GM18870 (cell line): Measurements from ENCODE around the gene BAZ2B.

Experiments
- ATAC-seq: cut with Tn5 transposase; IDR thresholded peaks from one replicate; pipeline ENCODE4 v1.9.1; 2021; ENCODE audit warnings: moderate library complexity; ENCODE audit not compliant: unreplicated experiment

Gene BAZ2B

GRCh38 chr2:159615367-159616285, 722 bp downstream of the BAZ2B start:
- peak; percentile 34 for ATAC-seq

- no peak for ATAC-seq
Measured at GRCh38 chr2:159614534-159615366, 1.6 kb downstream of the BAZ2B start.

- ATAC-seq, result no peak
Measured at GRCh38 chr2:159613651-159614285, 2.6 kb downstream of the BAZ2B start.

GRCh38 chr2:159613091-159613490, 3.3 kb downstream of the BAZ2B start:
- ATAC-seq, result no peak

GRCh38 chr2:159612255-159612901, 4.0 kb downstream of the BAZ2B start:
- ATAC-seq, result no peak

- ATAC-seq, result no peak
Measured at GRCh38 chr2:159609811-159610549, 6.4 kb downstream of the BAZ2B start.

- no peak for ATAC-seq
Measured at GRCh38 chr2:159608723-159609308, 7.5 kb downstream of the BAZ2B start.

- no peak for ATAC-seq
Measured at GRCh38 chr2:159608108-159608507, 8.2 kb downstream of the BAZ2B start.

GRCh38 chr2:159606287-159606686, 10.1 kb downstream of the BAZ2B start:
- no peak for ATAC-seq

GRCh38 chr2:159605441-159606178, 10.7 kb downstream of the BAZ2B start:
- no peak for ATAC-seq

GRCh38 chr2:159604159-159604558, 12.2 kb downstream of the BAZ2B start:
- ATAC-seq, result no peak

- ATAC-seq, result no peak
Measured at GRCh38 chr2:159600752-159601151, 15.6 kb downstream of the BAZ2B start.

GRCh38 chr2:159595410-159596046, 20.8 kb downstream of the BAZ2B start:
- ATAC-seq, result no peak

GRCh38 chr2:159592441-159592840, 23.9 kb downstream of the BAZ2B start:
- ATAC-seq, result no peak

- ATAC-seq, result no peak
Measured at GRCh38 chr2:159591221-159591620, 25.1 kb downstream of the BAZ2B start.

GRCh38 chr2:159589286-159589685, 27.1 kb downstream of the BAZ2B start:
- no peak for ATAC-seq

GRCh38 chr2:159586034-159586433, 30.3 kb downstream of the BAZ2B start:
- no peak for ATAC-seq

- ATAC-seq, result no peak
Measured at GRCh38 chr2:159585622-159586021, 30.7 kb downstream of the BAZ2B start.

- ATAC-seq, result no peak
Measured at GRCh38 chr2:159584796-159585195, 31.6 kb downstream of the BAZ2B start.
